ENCODE data around the gene ZCCHC10.

DNA sequence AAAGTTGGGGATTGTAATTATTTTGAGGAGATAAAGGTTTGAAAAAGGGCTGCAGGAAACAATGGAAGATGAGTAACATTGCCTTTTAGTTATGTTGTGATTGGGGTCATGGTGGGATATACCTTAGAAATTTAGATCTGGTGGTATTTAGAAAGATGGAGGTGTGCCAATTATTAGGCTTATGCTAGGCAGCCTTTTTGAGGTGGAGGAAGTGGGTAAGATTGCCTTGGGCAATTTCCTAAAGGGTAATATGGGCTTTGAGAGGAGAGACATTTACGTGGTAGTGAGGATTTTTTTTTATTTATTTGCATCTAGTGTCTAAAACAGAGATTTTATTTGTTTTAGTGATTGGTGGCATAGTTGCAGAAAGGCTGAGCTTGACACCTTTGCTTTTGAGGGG is 35.9 kb upstream of the ZCCHC10 start:
- TF ChIP-seq, protein P1, sequence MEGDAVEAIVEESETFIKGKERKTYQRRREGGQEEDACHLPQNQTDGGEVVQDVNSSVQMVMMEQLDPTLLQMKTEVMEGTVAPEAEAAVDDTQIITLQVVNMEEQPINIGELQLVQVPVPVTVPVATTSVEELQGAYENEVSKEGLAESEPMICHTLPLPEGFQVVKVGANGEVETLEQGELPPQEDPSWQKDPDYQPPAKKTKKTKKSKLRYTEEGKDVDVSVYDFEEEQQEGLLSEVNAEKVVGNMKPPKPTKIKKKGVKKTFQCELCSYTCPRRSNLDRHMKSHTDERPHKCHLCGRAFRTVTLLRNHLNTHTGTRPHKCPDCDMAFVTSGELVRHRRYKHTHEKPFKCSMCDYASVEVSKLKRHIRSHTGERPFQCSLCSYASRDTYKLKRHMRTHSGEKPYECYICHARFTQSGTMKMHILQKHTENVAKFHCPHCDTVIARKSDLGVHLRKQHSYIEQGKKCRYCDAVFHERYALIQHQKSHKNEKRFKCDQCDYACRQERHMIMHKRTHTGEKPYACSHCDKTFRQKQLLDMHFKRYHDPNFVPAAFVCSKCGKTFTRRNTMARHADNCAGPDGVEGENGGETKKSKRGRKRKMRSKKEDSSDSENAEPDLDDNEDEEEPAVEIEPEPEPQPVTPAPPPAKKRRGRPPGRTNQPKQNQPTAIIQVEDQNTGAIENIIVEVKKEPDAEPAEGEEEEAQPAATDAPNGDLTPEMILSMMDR (IDR thresholded peaks at IDR 0.05), result no peak
- no peak for TF ChIP-seq POLR2A (IDR thresholded peaks at IDR 0.05)
